Globus pallidus (tissue), 1 donor: Measurements from ENCODE around the gene ZDHHC20.

Experiments used
- DNase-seq: peaks from one replicate; pipeline ENCODE4 v3.0.0-alpha.2; 2015; ENCODE audit warnings: low spot score

The ZDHHC20 gene

DNA sequence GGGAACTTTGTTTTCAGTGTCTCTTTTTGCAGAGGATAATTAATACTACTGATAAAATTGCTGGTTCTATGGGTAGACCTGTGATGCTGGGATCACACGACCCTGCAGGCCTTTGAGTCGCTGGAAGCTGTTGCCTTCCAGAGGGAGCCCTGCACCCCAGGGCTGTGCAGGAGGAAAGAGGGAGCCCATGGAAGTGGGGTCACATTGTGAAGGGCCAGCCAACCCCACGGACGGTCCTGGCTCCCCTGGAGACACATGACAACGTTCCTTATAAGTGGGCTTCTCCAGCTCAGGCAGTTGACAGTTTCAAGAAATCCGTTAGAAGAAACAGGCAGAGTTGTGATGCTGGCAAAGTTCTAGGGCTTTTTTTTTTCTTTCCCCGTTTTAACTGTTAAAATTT lies 98.0 kb downstream of the ZDHHC20 start:
- no peak for DNase-seq

DNA sequence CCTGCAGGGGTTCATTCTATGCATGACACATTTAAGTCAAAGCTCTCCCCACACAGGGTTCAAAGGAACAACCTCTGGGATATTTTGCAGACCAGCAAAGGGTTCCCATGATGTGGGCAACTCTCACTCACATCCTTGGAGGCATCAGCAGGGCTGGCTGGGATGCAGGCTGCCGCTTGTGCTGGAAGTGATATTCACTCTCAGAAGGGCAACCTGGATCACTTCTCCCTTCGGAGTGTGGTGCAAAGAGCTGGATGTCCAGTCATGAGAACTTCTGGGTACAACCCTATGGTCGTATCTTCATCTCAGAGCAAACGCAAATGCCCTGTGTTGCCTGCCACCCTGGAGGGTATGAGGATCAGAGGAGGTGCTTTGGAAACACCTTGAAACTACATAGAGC lies 98.6 kb downstream of the ZDHHC20 start:
- DNase-seq, result no peak

DNA sequence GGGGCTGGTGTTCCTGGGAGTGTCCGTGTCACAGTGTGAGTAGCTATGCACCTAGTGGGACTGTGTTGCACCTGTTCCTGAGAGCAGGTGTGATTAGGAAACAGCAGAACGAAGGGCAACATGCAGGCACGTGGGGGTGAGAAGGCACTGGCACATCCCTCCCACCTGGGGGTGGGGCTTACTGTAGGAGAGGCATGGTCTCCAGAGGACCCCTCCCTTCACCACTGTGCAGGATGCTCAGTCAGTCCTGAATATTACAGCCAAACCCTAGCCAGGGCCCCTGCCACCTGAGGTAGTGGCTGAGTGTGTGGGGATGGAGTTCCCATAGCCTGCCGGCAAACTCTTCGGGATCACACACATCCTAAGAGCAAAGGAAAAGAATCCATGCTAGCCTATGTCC lies 99.2 kb downstream of the ZDHHC20 start:
- no peak for DNase-seq

DNA sequence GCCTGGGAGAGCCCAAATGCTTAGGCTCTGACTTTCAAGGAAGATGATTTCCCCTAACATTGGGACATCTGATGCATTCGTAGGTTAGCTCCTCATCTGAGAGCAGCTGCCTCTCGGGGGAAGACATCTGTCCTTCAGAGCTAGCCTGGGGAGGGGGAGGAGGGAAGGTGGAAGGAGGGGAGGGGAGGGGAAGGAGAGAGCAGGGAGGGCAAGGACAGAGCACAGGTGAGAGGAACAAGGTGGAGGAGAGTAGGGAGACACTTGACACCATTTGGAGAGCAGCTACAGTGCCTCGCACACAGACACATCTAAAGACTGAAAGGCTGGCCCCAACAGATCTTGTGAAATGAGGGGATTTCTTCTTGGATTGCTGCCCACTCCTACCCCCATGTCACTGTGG lies 103.8 kb downstream of the ZDHHC20 start:
- DNase-seq, result no peak

- no peak for DNase-seq
Observed at GRCh38 chr13:21354721-21355120, 104.4 kb downstream of the ZDHHC20 start.

DNA sequence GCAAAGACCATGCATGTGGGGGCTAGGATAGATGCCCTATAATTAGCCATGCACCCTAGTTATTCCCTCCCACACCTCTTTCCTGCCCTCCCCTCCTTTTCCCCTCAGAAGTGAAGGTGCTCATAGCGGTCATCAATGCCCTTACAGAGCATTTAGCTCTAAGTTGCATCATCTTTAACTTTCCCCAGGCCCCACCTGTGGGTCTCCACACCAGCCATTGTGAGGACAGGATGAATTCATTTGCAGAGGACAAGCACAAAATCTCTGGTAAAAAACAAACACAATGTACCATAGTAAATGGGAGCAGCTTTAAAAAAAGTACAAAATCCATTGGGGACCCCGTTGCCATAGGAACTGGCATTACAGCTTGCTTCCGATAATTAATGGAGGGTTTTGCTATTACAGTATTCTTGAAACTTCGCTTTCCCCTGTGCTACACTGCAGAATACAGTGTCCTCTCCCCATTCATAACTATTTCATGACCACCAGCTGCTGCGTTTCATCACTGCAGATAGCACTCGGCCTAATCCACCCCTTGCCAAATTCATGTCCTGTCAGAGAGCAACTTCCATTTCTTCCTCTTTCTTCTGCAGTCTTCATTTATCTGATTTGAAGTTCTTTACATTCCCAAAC lies 110.5 kb downstream of the ZDHHC20 start:
- DNase-seq, result no peak

DNA sequence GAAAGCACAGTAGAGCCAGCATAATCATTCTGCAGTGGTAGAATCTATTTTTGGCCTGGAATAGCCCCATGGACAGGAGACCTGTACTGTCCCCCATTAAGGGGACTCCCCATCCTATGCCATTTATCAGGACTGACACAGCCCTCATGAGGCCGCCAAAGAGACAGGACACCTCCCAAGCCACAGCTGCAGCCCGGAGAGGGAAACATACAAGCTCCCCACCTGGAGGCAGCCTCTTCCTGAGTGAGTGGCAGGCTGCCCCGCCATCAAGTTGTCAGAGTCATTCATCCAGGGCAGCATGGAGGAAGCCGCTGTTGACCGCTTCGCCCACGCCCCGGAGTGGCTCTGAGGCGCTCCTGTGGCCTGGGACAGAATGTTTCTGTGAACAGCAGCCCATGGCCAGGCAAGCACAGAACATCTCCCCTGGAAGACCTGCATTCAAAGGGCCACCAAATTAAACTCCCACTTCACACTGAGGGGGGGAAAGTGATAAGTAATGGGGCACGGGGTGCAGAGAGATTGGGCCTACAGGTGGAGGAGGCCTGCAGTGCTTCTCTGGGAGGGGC lies 111.3 kb downstream of the ZDHHC20 start:
- DNase-seq, result no peak

GRCh38 chr13:21344662-21345176 lies 114.4 kb downstream of the ZDHHC20 start:
- DNase-seq, result no peak

DNA sequence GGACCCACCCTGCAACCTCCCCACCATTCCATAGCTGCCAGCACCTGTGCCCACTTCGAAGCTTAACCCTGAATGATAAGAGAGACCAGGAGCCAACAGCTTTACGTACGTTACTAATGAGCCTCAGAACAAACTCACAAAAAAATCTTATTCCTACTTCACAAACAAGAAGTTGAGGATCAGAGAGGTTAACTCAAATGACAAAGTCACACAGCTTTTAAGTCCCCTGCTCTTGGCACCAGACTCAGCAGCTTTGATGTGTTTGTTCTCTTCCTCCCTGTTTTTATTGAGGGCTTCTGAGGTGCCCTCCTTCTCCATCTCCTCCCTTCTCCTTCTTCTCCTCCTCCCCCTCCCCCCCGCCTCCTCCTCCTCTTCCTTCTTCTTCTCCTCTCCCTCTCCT lies 115.4 kb downstream of the ZDHHC20 start:
- DNase-seq, result no peak

DNA sequence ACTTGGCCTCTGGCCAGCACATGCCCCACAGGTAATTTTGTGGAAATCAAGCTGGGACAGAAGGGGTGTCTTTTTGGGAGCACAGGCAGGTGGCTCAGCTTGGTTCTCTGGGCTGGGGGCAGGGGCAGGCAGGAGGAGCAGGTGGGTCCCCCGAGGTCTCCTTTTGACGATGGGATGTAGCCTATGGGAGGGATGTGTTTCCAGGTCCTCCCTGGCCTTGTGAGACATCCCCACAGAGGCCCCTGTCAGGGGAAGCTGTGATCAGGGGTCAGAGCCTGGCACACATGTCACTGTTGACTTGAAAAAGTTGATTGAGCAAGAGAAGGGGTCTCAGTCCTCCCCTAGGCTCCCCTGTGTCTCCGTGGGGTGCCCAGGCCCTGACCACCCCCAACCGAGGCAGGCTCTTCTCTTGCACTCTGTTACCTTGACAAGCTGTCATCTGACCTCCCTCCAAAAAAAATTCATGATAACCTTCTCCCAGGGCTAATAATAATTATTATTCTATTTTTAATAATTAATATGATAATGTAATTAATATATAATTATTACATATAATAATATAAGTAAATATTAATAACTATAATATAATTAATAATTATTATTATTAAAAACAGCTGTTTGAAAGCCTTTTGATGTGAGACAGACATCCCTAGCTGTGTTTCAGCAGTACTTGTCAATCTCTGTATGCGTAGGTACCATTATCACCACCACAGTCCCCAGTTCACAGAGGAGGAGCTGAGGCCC lies 116.2 kb downstream of the ZDHHC20 start:
- no peak for DNase-seq

GRCh38 chr13:21341637-21342422 lies 117.3 kb downstream of the ZDHHC20 start:
- DNase-seq, result no peak

DNA sequence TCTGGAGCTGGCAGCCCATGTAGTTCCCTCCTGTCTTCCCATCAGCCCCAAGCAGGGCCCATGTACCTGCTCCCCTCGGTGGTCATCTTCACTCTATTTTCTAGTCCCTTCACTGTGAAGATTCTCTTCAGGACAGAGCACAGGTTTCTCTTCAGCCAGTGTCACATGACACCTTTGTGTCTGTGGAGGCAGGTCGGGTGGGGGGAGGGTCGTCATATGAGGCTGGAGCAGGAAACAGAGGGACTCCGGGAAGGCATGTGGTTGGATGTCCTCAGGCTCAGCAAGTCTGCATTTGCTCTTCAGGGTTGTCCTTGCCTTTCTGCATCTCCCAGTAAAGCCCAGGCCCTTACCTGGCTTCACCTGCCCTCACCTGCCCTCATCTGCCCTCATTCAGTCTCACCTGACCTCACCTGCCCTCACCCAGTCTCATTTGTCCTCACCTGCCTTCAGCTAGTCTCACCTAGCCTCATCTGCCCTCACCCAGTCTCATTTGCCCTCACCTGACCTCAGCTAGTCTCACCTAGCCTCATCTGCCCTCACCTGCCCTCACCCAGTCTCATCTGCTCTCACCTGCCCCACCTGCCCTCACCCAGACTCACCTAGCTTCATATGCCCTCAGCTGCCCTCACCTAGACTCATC lies 120.3 kb downstream of the ZDHHC20 start:
- no peak for DNase-seq

- no peak for DNase-seq
Observed at GRCh38 chr13:21338156-21338555, 120.9 kb downstream of the ZDHHC20 start.

DNA sequence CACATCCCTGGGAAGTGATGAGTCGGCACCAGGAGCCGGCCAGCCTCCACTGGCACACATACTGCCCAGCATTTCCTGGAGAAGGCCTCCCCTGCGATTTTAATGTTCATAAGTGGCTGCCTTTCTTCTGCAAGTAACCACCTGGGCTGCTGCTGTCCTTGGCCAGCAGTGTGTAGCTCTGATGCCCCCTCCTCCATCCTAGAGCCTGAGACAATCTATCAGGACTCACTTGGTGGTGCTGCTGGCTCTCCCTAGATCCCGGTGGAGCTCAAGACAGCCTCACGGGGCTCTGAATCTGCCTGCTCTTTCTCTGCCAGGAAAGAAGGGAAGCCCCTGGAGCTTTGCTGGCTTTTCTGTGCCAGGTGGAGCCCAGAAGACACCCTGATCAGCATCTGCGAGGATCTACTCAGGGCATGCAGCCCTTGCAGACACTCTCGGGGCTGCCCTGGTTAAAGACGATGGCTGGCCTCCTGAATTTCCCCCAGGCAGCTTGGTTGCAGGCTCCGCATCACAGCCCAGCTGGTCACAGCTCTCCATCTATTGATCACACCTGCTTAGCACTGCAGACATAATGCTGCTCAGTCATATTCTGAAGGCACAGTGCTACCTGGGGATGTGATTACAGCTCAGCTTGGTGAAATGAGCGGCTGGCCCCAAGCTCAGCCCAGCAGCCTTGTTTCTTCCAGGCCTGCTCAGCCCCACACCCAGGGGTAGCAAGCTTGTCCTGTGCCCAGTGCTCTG lies 122.3 kb downstream of the ZDHHC20 start:
- no peak for DNase-seq

- no peak for DNase-seq
Observed at GRCh38 chr13:21333186-21333585, 125.9 kb downstream of the ZDHHC20 start.

DNA sequence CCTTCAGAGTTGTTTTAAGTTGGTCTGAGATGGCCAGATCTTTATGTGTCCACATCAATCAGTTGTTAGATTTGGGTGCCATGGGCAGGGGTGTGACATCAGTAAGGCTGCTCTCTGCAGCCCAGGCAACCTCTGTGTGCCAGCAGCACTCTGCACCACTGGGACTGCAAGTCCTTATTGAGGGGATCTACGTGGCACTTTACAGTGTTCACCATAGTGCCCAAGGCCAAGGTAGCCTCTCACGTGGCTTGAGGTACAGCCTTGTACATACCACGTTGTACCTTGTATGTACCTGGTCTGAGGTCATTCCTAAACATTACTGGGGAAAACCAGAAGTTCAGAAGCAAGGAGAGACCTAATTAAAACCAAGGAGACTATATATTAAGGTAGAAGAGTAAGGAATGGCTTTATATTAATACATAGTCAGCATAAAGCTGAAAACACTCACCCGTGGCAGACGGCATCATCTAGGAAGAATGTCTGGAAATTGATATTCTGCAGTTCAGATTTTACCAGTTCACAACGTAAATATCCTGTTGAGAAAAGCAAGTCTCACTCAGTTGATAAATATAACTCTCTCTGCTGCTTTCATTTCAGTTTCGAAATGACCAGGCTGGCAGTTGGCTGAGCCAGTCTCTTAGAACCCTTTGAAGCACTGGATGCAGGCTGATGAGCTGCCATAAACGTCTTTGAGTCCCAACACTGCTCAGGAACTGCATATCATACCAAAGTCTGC lies 128.8 kb downstream of the ZDHHC20 start:
- no peak for DNase-seq

DNA sequence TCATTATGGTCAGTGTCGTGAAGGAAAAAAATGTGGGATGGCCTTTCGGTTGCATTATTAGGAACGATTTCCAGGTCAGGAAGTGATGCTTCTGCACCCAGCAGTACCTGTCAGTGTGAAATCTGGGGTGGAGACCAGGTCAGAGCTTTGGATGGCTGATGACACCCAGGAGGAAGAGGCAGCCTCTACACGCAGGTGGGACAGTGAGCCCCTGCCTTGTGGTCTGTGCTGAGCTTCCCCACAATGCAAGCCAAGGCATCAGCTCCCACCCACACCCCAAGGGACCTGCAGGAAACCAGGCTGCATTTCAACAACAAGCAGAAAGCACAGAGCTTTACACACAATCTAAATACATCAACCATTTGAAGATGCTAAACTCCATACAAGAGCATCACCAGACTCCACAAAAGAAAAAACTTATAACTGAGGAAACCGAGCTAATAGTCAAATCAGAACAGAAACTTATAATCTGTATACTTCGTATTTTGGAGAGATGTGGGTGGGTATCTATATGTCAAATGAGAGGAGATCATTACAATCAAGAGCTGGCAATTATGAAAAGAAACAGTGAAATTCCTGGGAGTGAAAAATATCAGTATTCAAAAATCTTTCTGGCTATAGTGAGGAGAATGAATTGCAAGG lies 130.1 kb downstream of the ZDHHC20 start:
- DNase-seq, result no peak

GRCh38 chr13:21328201-21328600 lies 130.9 kb downstream of the ZDHHC20 start:
- DNase-seq, result no peak

- DNase-seq, result peak; percentile 37
Observed at GRCh38 chr13:21326155-21327031, 132.7 kb downstream of the ZDHHC20 start.
